CD4-positive, alpha-beta T cell (primary cell): ENCODE data around the gene NTRK2. TPM values are rescaled to one million over a fixed set of nuclear protein-coding genes. Genes with fewer than 3 reads are reported as not detected.

Experiments used
- ATAC-seq: fragments of 200-7000 bp; cut with Tn5 transposase; one replicate; pipeline ENCODE4 v1.10.0; 2022; ENCODE audit warnings: mild to moderate bottlenecking; ENCODE audit not compliant: poor library complexity
- CTCF ChIA-PET: fragments of 350-600 bp; sonication (Branson Sonifier 250); formaldehyde crosslinking; loops from one replicate; lab custom pipeline; 2021; ENCODE audit warnings: antibody characterized with exemption, inconsistent platforms; lab: Charles Lee
- POLR2A ChIA-PET: fragments of 350-600 bp; sonication (Branson Sonifier 250); formaldehyde crosslinking; loops from one replicate; lab custom pipeline; 2021; ENCODE audit warnings: antibody characterized with exemption, inconsistent platforms; lab: Charles Lee
- DNase-seq, 14 experiments: peaks; one replicate each; pipeline ENCODE4 v3.0.0-alpha.2; 2013 to 2020; ENCODE audit warnings: mixed read lengths in 2 of 14
- H3K27ac ChIP-seq, 2 donors: one replicate each; pipeline versions ENCODE4 v1.5.1 to v1.7.0; 2013; ENCODE audit warnings: low read length in 2 of 2, low read depth in 1 of 2, mild to moderate bottlenecking in 1 of 2
- H3K27me3 ChIP-seq, 2 experiments: 1 replicate in 1 of 2; 2 replicates in 1 of 2; pipeline versions ENCODE4 v1.6.1 to v1.7.0; 2013; ENCODE audit warnings: low read length in 2 of 2, control low read depth in 1 of 2, mild to moderate bottlenecking in 1 of 2, moderate library complexity in 1 of 2; ENCODE audit not compliant: insufficient read depth in 2 of 2, control insufficient read depth in 1 of 2
- H3K36me3 ChIP-seq: one replicate; pipeline ENCODE4 v1.6.1; 2013; ENCODE audit warnings: low read length, control low read depth; ENCODE audit not compliant: insufficient read depth
- H3K4me1 ChIP-seq: one replicate; pipeline ENCODE4 v1.6.1; 2013; ENCODE audit warnings: low read length, control low read depth; ENCODE audit not compliant: insufficient read depth
- H3K4me3 ChIP-seq: one replicate; pipeline ENCODE4 v1.5.1; 2013; ENCODE audit warnings: mild to moderate bottlenecking, low read length, moderate library complexity
- H3K9me3 ChIP-seq, 2 experiments: 1 replicate in 1 of 2; 2 replicates in 1 of 2; pipeline versions ENCODE4 v1.6.1 to v1.7.0; 2013; ENCODE audit warnings: low read length in 2 of 2, mild to moderate bottlenecking in 2 of 2, control low read depth in 1 of 2, moderate library complexity in 1 of 2; ENCODE audit not compliant: control insufficient read depth in 1 of 2, insufficient read depth in 1 of 2
- H3K27ac Mint-ChIP-seq: one replicate; pipeline ENCODE4 v1.8.0; 2020; ENCODE audit warnings: mixed read lengths
- H3K27me3 Mint-ChIP-seq: one replicate; pipeline ENCODE4 v1.8.0; 2021; ENCODE audit warnings: mixed read lengths
- H3K36me3 Mint-ChIP-seq: one replicate; pipeline ENCODE4 v1.8.0; 2021; ENCODE audit warnings: low read depth, mixed read lengths
- H3K4me1 Mint-ChIP-seq: one replicate; pipeline ENCODE4 v1.8.0; 2021; ENCODE audit warnings: low read depth, mixed read lengths
- H3K4me3 Mint-ChIP-seq: one replicate; pipeline ENCODE4 v1.8.0; 2020; ENCODE audit warnings: mild to moderate bottlenecking, mixed read lengths
- H3K9me3 Mint-ChIP-seq: one replicate; pipeline ENCODE4 v1.8.0; 2020; ENCODE audit warnings: mixed read lengths
- CTCF ChIP-seq: fragments of 200-600 bp; IDR thresholded peaks from one replicate; pipeline ENCODE4 v1.8.0; 2022; ENCODE audit warnings: antibody characterized with exemption, mild to moderate bottlenecking
- intact Hi-C, 2 experiments: fragments of 100-400 bp; cut with DNase I in 1 of 2; cut with micrococcal nuclease in 1 of 2; formaldehyde crosslinking; loops; one replicate each; pipeline versions ENCODE4 v1.15.1 to v1.9.0; 2023 to 2025; cut with DNase I, micrococcal nuclease
- total RNA-seq, 174 experiments: library from RNA in 2 of 174; stranded (reverse) in 2 of 174; gene quantifications; one replicate each; pipeline ENCODE4 v1.2.3 and lab custom pipeline; 2021 to 2026

NTRK2 gene
- total RNA-seq, 2 experiments from 2014 or later: 0.06 to 0.14 TPM

DNA sequence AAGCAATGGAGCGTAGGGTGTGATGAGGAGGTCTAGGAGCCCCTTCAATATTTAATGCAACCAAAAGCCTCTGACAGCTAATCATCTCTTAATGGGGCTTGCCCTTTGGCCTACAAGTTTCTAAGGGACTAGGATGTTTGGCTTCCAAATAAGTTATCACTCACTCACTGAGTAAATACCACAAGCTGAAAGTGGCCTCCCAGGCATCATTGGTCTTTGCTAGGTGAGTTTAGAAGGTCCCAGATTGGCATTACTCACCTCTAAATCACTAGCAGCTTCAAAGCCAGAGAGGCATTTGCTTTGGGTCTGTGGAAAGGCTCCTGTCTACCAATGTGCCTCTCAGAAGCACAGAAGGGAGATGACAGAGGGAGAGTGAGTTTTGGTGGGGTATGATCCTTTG lies 344.2 kb downstream of the NTRK2 start:
- intact Hi-C loops: no loop called here

DNA sequence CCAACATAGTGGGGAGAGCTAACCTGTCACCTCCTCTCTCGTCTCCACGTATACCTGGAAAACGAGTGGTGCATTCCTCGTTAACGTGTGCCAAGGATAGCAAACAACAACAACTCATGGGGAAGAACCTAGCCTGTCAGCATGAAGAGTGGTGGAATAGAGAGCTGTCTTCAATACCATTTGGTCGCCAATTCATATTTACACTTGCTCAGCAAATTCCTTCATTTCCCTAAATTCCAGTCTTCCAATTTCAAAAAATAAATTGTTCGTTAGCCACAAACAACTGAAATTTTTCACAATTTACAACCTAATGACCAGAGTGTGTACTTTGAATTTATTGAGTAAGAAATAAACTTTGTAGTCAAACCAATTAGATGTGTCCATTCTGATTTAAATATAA lies 344.8 kb downstream of the NTRK2 start:
- Histone ChIP-seq H3K36me3 (no peaks in the 10 kb centered on the region), H3K9me3 (no peaks in the 10 kb centered on the region), H3K4me1 (no peaks in the 10 kb centered on the region), H3K27ac (no peak overlapping the region), H3K4me3 (no peak overlapping the region), H3K27me3 (no peaks in the 10 kb centered on the region)
- DNase-seq: no peak
- Mint-ChIP-seq H3K4me3 (no peak overlapping the region), H3K9me3 (no peaks in the 10 kb centered on the region), H3K36me3 (no peaks in the 10 kb centered on the region), H3K27ac (no peak overlapping the region), H3K27me3 (peaks cover 12% of the 10 kb centered on the region), H3K4me1 (no peaks in the 10 kb centered on the region)
- intact Hi-C loops: no loop called here
- no peak for ATAC-seq
- CTCF ChIA-PET: no interaction called here
- POLR2A ChIA-PET: no interaction called here
- TF ChIP-seq CTCF: no peak

More for the DNA sequence above, 344.2 kb downstream of the NTRK2 start:
- DNase-seq (no peak), ATAC-seq (no peak)
- Histone ChIP-seq H3K27me3 (no peaks in the 10 kb centered on the region), H3K9me3 (no peaks in the 10 kb centered on the region), H3K27ac (no peak overlapping the region), H3K4me3 (no peak overlapping the region), H3K4me1 (no peaks in the 10 kb centered on the region), H3K36me3 (no peaks in the 10 kb centered on the region)
- POLR2A ChIA-PET: no interaction called here
- no peak overlapping the region for H3K27ac Mint-ChIP-seq
- H3K36me3 Mint-ChIP-seq: no peaks in the 10 kb centered on the region
- H3K4me1 Mint-ChIP-seq: no peaks in the 10 kb centered on the region
- peaks cover 12% of the 10 kb centered on the region for H3K27me3 Mint-ChIP-seq
- CTCF ChIA-PET: no interaction called here
- H3K4me3 Mint-ChIP-seq: no peak overlapping the region
- no peak for TF ChIP-seq CTCF
- H3K9me3 Mint-ChIP-seq: no peaks in the 10 kb centered on the region

- Mint-ChIP-seq H3K4me3 (no peak overlapping the region), H3K36me3 (no peaks in the 10 kb centered on the region), H3K27me3 (peaks cover 9% of the 10 kb centered on the region), H3K9me3 (no peaks in the 10 kb centered on the region), H3K27ac (no peak overlapping the region), H3K4me1 (no peaks in the 10 kb centered on the region)
- Histone ChIP-seq H3K9me3 (no peaks in the 10 kb centered on the region), H3K36me3 (no peaks in the 10 kb centered on the region), H3K4me1 (no peaks in the 10 kb centered on the region), H3K4me3 (no peak overlapping the region), H3K27me3 (no peaks in the 10 kb centered on the region), H3K27ac (no peak overlapping the region)
- ChIA-PET CTCF (no interaction called here), POLR2A (no interaction called here)
- ATAC-seq (no peak), DNase-seq (no peak)
- TF ChIP-seq CTCF: no peak
- intact Hi-C loops: no loop called here
Observed at GRCh38 chr9:85016384-85017006, 347.0 kb downstream of the NTRK2 start.
